Measurements from ENCODE around the gene PC.

Gene PC

DNA sequence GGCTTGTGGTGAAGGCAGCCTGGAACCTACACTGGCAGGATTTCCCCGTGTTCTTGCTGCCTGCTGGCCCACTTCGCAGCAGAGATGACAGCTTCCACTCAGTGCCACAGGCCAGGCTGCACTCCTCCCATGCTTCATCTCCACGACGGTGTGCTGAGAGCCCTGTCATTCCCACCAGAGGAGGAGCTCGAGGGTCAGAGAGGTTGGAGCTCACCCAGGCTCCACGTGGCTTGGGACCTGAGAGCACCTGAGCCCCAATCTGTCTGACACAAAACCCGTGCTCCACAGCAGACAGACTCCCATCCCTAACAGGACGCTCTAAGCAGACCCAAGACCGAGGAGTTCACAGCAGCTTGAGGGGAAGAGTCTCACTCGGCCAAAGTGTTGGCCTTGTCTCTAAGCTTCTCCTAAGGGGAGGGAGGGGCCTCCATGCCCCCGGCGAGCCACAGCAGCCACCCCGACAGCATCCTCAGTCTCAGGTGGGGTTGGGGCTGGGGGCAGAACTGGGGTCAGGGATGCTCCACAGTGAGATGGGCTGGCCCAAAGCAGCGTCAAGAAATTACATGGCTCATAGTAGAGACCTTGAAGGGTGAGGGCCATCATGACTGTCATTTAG lies 90.7 kb downstream of the PC start:
- no peak for DNase-seq (ENCODE audit: low read depth, low spot score)

DNA sequence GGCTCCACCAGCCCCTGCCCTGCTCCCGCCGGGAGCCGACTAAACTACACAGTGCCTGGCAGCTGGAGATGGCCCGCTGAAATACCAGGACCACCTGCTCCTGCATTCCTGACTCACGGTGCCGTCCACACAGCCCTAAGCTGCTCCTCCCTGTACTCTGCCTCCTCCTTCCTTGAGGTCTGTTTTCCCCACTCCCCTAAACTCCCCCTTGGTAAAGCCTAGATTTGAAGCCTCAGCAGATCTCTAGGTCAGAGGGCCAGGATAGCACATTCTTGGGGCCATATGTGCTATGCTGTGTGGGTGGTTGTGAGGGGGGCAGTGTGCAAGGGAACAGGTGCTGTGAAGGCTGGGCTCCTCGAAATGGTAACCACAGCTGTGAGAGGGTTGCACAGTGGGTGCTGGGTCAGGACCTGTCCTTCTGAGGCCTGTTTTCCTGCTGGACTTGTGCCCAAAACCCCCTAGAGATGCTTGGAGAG lies 91.6 kb downstream of the PC start:
- no peak for DNase-seq (ENCODE audit: low read depth, low spot score)

DNA sequence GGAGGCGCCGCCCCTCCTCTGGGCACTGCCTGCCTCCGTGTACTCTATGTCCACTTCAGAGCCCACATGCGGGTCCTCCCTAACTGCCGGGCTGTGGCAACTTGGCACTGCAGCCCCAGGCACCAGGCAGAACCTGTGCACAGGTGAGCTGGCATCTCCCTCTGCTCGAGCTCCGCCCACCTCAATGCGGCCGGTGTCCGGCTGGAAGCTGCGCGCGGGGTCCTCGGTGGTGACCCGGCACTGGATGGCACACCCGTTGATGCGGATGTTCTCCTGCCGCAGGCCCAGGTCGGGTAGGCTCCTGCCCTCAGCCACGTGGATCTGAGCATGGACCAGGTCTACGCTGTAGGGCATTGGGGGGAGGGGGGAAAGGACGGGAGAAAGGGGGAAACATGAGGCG lies 92.2 kb downstream of the PC start:
- DNase-seq (ENCODE audit: low read depth, low spot score), result no peak

DNA sequence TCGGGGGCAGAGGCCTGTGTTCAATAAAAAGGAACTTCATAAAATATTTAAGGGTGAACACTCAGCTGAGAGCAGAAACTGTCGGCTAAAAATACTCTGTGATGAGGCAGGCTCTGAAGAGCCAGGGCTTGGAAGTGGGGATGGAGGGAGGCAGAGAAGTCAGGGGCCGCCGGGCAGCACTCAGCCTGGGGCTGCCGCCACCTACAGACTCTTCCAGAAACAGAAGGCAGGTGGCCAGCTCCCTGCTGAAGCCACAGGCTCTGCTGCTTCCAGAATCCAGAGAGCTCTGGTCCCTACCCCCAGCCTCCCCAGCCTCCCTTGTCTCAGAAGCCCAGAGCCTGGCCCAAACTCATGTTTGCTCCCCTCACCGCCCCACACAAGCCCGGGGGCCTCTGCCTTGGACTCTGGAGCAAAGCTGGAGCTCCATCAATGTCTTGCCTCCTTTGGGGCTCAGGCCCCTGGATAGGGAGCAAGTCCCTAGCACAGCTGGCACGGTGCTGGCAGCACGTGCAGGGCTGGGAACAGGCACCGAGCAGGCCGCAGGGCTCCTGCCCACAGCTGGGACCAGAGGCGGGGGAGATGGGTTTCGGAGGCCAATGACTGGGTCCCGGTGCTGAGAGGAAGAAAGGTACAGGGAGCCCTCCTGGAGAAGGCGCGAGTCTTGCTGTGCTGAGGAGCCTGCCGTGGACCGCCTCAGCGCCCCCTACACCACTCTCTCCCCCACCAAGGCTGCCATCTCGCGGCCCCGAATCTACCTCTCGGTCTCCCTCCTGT lies 93.1 kb downstream of the PC start:
- DNase-seq (ENCODE audit: low read depth, low spot score), result no peak

DNA sequence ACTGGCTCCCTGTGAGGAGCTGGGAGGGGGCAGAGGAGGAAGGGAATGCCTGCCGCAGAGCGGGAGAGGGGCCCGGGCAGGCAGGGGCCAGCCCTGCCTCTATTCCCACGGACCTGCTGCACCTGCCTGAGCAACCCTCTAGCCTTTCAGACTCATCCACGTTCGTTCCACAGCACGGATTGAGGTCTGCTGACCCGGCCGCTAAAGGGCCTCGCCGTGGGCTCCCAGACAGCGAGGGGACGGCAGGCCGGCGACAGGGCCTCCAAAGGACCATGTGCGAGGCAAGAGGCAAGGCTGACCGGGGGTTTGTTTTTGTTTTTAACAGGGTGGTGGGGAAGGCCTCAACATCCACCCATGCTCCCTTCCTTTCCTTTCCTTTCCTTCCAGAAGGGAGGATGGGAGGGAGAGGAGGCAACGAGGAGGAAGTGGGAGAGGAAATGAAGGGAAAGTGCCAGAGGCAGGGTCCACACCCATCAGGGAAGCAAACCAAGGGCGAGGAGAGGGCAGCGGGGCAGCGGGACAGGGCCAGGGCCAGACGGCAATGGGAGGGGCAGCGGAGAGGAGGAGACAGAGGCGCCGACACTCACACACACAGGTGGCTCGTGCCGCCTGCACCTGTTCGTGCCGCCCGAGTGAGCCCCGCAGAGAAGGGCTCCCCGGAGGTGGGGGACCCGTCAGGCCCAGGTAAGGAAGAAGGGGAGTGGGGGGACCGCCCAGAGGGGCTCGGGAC lies 93.8 kb downstream of the PC start:
- DNase-seq (ENCODE audit: low read depth, low spot score), result no peak

DNA sequence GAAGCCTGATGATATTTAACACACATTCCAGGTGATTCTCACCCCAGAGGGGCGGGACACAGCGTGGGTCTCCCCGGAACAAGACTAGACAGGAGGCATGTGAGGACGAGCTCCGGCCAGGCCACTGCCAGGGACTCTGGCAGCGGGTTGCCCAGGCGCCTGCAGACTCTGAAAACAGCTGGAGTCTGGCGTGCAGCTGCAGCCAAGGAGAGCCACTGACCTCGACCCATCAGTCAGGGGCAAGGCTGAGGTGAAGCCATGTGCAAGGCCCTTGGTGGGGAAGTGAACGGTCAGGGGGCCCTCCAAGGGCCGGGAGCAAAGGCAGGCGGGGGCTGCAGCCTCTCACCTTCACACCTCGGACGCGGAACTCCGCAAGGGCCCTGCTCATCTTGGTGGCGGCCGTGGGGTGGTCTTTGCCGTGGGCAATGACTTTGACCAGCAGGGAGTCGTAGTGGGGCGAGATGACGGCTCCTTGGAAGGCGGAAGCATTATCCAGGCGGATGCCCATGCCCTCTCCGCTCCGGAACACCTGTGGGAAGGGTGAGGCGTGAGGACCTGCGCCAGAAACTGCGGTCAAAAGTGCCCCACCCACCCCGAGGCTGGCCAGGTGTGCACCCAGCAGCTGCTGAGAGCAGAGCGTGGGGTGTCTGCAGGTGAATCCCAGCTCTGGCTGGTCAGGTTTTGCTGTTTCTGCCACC lies 94.6 kb downstream of the PC start:
- no peak for DNase-seq (ENCODE audit: low read depth, low spot score)

DNA sequence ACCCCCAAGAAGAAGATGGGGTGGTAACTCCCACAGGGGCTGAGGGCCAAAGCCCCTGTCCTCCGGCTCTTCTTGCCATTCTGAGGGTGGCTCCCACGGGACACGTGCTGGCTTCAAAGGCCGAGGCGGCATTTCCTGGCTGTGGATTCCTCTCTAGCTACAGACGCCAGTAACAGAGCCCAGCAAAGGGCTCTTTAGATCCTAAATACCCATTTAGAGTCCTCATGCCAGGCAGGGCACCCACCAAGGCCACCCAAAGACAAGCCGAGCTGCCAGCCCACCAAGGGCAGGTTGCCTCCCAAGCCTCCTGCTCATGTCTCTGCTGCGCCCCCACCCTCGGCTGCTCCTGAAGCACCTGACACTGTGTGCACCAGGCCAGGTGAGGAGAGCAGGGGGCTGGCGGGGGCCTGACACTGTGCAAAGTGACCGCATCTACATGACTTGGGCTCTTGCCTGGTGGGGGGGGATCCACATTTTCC lies 95.6 kb downstream of the PC start:
- no peak for DNase-seq (ENCODE audit: low read depth, low spot score)

DNA sequence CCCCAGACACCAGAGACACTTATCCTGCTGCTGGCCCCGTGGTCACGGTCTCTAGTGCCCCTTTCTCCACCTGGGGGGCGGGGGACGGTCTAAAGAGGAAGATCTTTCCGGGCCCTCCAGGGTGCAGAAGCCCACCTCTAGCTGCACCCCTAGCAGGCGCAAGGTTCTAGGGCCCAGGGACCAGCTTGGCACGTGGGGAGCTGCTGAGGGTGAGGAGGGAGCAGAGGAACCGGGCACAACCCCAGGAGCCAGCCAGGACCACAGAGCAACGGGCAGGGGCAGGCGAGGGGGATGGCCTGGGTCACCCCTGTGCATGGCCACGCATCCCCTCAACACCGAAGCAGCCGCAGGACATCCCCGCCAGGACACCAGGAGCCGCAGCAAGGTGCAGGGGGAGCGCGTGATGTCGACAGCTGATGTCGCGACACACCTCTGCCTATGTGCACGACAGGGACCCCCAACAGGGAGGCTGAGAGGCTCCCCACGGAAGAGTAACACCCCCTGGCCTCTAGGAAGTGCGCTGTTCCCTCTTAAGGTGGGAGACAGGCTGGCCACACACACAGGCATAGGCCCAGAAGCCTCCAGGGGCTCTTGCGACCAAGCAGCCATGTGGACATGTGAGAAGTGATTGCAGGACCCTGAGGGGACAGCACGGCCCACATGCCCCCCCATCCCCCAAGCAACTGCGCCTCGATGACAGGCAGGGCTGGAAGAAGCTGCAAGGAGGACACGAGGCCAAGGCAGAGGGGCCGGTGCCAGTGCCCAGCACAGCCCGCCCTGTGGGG lies 96.2 kb downstream of the PC start:
- no peak for DNase-seq (ENCODE audit: low read depth, low spot score)

DNA sequence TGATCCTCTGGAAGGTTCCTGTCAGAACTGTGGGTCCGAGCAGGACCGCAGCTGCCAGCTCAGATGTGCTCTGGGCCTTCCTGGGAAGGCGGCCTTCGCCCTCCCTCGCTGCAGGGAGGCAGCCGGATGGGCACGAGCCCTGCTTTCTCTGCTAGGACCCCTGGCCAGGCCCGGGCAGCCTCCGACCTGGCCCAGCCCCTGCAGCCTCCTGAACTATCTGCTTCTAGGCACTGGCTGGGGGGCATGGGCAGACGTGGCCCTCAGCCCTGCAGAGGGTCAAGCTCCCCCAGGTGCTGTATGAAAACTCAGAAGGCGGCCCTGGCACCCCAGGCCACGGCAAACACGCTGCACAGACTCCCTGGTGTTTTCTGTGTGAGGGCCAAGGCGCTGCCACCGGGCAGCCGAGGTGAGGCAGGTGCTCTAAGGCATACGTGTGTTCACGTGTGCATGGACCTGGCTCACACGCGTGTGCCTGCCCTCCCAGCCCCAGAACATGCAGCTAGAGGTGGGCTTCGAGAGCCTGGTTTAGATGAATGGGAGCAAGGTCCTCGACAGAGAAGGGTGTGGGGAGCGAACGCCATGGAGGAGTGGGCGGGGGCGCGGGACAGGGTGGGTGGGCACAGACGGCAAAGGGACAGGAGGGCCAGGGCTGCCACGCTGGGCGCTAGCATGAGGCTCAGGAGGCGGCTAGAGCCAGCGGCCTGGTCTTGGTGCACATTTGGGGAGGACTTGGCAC lies 97.0 kb downstream of the PC start:
- DNase-seq (ENCODE audit: low read depth, low spot score), result no peak

DNA sequence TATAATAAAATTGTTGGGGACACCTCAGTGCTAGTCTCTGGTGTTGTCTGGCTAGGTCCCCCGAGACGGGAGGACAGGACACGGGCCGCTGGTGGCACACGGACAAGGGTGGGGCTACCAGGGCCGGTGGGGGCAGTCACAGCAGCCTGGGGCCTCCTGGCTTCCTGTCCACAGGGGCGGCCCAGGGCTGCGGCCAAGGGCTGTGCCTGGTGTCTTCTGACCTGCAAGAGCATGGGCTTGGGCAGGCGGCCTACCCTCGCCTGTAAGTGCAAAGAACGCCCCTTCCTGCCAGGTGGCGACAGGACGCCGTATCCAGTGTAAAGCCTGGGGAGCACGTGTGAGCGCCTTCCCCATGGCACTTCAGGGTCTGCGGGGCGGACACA lies 97.7 kb downstream of the PC start:
- DNase-seq (ENCODE audit: low read depth, low spot score), result no peak

DNA sequence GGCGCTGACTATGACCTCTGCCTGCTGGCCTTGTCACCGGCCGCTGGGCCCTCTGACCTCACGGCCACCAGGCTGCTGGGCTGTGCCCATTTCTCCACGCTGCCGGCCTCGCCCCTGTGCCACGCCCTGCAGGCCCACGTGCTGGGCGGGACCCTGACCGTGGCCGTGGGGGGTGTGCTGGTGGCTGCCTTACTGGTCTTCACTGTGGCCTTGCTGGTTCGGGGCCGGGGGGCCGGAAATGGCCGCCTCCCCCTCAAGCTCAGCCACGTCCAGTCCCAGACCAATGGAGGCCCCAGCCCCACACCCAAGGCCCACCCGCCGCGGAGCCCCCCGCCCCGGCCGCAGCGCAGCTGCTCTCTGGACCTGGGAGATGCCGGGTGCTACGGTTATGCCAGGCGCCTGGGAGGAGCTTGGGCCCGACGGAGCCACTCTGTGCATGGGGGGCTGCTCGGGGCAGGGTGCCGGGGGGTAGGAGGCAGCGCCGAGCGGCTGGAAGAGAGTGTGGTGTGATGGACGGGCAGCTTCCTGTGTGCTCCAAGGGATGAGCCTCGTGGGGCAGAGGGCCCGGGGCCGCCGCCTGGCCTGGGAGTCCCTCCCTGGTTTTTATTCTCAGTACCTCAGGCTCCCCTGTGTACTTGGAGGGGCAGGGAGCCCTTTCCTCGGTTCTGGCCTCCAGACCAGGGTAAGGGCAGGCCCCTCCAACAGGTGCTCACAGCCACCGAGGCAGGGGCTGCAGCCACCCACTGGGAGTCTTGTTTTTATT lies 98.3 kb downstream of the PC start:
- no peak for DNase-seq (ENCODE audit: low read depth, low spot score)

DNA sequence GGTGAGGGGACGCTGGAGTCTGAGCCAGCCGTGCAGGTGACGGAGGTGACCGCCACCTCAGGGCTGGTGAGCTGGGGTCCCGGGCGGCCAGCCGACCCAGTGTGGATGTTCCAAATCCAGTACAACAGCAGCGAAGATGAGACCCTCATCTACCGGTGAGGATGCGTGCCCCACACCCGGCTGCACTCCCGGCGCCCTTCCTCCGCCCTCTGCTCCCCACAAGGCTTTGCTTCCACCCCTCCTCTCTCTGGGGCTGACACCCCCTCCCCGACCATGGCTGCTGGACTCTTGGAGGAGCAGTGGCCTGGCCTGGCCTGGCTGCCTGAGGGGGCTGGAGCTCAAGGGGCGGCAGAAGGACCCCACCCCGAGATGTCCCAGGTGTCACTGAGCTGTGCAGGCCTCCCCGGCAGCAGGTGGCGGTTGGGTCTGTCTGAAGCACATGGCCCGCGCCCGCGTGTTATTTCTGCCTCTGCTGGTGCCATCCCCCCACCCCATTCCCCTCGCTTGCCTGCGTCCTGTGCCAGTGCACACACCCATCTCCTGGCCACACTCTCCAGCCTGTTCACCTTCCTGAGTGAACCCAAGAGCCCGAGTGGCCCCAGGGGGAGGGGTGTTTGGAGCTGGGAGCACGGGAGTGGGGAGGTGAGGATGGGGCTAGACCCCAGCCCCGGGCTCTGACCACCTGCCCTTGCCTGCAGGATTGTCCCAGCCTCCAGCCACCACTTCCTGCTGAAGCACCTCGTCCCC lies 99.1 kb downstream of the PC start:
- no peak for DNase-seq (ENCODE audit: low read depth, low spot score)

DNA sequence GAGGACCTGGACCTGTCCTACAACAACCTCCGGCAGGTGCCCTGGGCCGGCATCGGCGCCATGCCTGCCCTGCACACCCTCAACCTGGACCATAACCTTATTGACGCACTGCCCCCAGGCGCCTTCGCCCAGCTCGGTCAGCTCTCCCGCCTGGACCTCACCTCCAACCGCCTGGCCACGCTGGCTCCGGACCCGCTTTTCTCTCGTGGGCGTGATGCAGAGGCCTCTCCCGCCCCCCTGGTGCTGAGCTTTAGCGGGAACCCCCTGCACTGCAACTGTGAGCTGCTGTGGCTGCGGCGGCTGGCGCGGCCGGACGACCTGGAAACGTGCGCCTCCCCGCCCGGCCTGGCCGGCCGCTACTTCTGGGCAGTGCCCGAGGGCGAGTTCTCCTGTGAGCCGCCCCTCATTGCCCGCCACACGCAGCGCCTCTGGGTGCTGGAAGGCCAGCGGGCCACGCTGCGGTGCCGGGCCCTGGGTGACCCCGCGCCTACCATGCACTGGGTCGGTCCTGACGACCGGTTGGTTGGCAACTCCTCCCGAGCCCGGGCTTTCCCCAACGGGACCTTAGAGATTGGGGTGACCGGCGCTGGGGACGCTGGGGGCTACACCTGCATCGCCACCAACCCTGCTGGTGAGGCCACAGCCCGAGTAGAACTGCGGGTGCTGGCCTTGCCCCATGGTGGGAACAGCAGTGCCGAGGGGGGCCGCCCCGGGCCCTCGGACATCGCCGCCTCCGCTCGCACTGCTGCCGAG lies 99.8 kb downstream of the PC start:
- no peak for DNase-seq (ENCODE audit: low read depth, low spot score)

DNA sequence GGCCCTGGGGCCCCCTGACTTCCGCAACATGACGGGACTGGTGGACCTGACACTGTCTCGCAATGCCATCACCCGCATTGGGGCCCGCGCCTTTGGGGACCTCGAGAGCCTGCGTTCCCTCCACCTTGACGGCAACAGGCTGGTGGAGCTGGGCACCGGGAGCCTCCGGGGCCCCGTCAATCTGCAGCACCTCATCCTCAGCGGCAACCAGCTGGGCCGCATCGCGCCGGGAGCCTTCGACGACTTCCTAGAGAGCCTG lies 100.3 kb downstream of the PC start:
- DNase-seq (ENCODE audit: low read depth, low spot score), result no peak

DNA sequence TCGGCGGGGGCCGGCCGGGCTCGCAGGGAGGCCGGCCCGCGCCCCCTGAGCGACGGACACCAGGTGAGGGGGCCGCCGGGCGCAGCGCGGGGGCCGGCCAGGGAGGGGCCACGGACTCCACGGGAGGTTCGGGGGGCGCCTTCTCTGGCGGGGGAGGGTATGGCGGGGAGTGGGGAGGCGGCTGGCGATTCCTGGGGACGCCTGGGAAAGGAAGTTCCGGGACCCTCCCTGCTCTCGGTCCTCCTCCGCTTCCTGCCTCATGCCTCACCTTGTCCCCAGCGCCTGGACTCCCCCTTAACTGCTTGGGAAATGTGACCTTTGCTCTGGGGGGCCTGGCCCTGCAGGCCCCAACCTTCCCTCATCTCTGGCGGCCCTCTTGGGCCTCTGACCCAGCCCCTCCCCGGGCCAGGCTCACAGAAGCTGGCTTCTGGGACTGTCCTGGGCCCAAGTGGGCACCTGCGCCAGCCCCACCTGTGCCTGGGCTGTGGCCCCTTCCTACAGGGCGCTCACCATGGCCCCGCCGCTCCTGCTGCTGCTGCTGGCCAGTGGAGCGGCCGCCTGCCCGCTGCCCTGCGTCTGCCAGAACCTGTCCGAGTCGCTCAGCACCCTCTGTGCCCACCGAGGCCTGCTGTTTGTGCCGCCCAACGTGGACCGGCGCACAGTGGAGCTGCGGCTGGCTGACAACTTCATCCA lies 100.8 kb downstream of the PC start:
- no peak for DNase-seq (ENCODE audit: low read depth, low spot score)

DNA sequence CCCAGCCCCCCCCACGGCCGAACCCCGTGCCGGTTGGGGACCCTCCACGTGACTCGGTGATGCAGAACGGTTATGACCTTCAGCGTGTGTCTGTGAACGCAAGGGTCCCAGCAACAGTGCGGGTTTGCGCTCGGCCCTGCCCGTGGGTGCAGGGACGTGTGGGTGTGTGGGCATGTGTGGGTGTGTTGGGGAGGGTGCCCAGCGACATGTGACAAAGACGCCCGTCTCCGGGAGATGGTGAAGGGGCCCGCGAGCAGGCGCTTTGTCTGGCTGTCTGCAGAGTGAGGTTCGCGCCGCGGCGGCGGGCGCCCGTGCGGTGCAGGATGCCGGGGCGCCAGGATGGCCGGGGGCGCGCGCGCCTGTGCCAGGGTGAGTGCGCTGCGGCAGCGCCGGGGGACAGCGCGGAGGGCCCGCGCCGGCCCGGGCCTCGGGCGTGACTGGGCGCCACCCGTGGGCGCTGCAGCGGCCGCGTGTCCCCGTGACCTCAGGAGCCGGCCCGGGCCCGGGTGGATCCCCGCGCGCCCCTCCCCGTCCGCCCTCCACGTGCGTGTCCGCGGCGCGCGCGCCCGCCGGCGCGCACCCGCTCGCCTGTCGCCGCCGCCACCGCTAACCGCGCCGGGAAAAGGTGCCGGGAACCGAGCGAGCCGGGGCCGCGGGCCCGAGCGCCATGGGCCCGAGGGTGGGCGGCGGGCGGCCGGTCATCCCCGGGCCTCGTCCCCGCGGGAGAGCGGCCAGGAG lies 101.5 kb downstream of the PC start, which contains the start of gene LRFN4:
LRFN4 (plus strand) TSS at position 569 of the 738 bp plus-strand sequence. CDS start 681 bp downstream, outside the sequence.
- no peak for DNase-seq (ENCODE audit: low read depth, low spot score)
